Measurements from ENCODE around the gene SCAMP4. TPM values are rescaled to one million over a fixed set of nuclear protein-coding genes. Genes with fewer than 3 reads are reported as not detected.
"Not testable (repeated sequence)": the region's sequence is repeated elsewhere in the genome, so short reads cannot be mapped to it uniquely, and the experiment has no call there.

The SCAMP4 gene
- total and polyA plus RNA-seq, 2 donors (not counting 1 experiment from before 2014, with no cell fraction given) = 16.9 to 29.7 TPM

- TF ChIP-seq EZH2 (IDR thresholded peaks at IDR 0.05; ENCODE audit: low read length, missing control alignments) (no peak), CTCF (conservative IDR thresholded peaks at IDR 0.05 in 1 of 2, IDR thresholded peaks at IDR 0.05 in 1 of 2; ENCODE audit: low read depth in 1 of 2, low read length in 2 of 2) (no peak)
- DNase-seq (ENCODE audit: low read depth in 2 of 2) = no peak
- peak overlapping the region; percentile 42 for H3K9ac ChIP-seq (ENCODE audit: insufficient read depth, low read length)
- peaks cover 45% of the 10 kb centered on the region for H3K79me2 ChIP-seq (ENCODE audit: control insufficient read depth, insufficient read depth, low read length)
- H2AFZ ChIP-seq (ENCODE audit: low read length) = no peak overlapping the region
- H3K4me3 ChIP-seq (replicated peaks in 1 of 4; ENCODE audit: control extremely low read depth in 1 of 4, insufficient read depth in 1 of 4, low read depth in 3 of 4, low read length in 4 of 4) = peak overlapping the region; percentile 77 to 95 (median 89)
- peaks cover 9% of the 10 kb centered on the region for H3K4me1 ChIP-seq (ENCODE audit: control insufficient read depth, extremely low read depth, insufficient read depth, low read length)
- peaks cover 12% of the 10 kb centered on the region for H3K36me3 ChIP-seq (ENCODE audit: control insufficient read depth, insufficient read depth, low read length)
- peak overlapping the region; percentile 98 for H3K27ac ChIP-seq (ENCODE audit: insufficient read depth, low read length)
- peak overlapping the region; percentile 100 for H3K4me2 ChIP-seq (ENCODE audit: extremely low read depth, insufficient read depth, low read length)
- H4K20me1 ChIP-seq (ENCODE audit: control insufficient read depth, extremely low read depth, insufficient read depth, low read length) = no peaks in the 10 kb centered on the region
- H3K9me3 ChIP-seq (ENCODE audit: control insufficient read depth, insufficient read depth, low read depth, low read length) = no peaks in the 10 kb centered on the region
- no peaks in the 10 kb centered on the region for H3K27me3 ChIP-seq (ENCODE audit: control insufficient read depth, insufficient read depth, low read length)
Observed at GRCh38 chr19:1874554-1875185, 30.5 kb upstream of the SCAMP4 start.

- Histone ChIP-seq H3K79me2 (ENCODE audit: control insufficient read depth, insufficient read depth, low read length) (peaks cover 47% of the 10 kb centered on the region), H3K9ac (ENCODE audit: insufficient read depth, low read length) (peak overlapping the region; percentile 96), H3K4me3 (replicated peaks in 1 of 4; ENCODE audit: control extremely low read depth in 1 of 4, insufficient read depth in 1 of 4, low read depth in 3 of 4, low read length in 4 of 4) (peak overlapping the region; percentile 77 to 95 (median 89)), H3K36me3 (ENCODE audit: control insufficient read depth, insufficient read depth, low read length) (peaks cover 12% of the 10 kb centered on the region), H3K27ac (ENCODE audit: insufficient read depth, low read length) (peak overlapping the region; percentile 98), H3K4me2 (ENCODE audit: extremely low read depth, insufficient read depth, low read length) (peak overlapping the region; percentile 100)
- not testable (repeated sequence) for H3K27me3 ChIP-seq (ENCODE audit: control insufficient read depth, insufficient read depth, low read length); H2AFZ ChIP-seq (ENCODE audit: low read length); DNase-seq (ENCODE audit: low read depth in 2 of 2); H3K9me3 ChIP-seq (ENCODE audit: control insufficient read depth, insufficient read depth, low read depth, low read length); H3K4me1 ChIP-seq (ENCODE audit: control insufficient read depth, extremely low read depth, insufficient read depth, low read length); H4K20me1 ChIP-seq (ENCODE audit: control insufficient read depth, extremely low read depth, insufficient read depth, low read length)
Observed at GRCh38 chr19:1875265-1875645, 29.9 kb upstream of the SCAMP4 start.

- no peaks in the 10 kb centered on the region for H3K27me3 ChIP-seq (ENCODE audit: control insufficient read depth, insufficient read depth, low read length)
- H2AFZ ChIP-seq (ENCODE audit: low read length) = peak overlapping the region; percentile 26
- H3K4me1 ChIP-seq (ENCODE audit: control insufficient read depth, extremely low read depth, insufficient read depth, low read length) = peaks cover 9% of the 10 kb centered on the region
- peaks cover 53% of the 10 kb centered on the region for H3K79me2 ChIP-seq (ENCODE audit: control insufficient read depth, insufficient read depth, low read length)
- peak overlapping the region; percentile 100 for H3K4me2 ChIP-seq (ENCODE audit: extremely low read depth, insufficient read depth, low read length)
- peak overlapping the region; percentile 96 for H3K9ac ChIP-seq (ENCODE audit: insufficient read depth, low read length)
- H4K20me1 ChIP-seq (ENCODE audit: control insufficient read depth, extremely low read depth, insufficient read depth, low read length) = no peaks in the 10 kb centered on the region
- peaks cover 15% of the 10 kb centered on the region for H3K36me3 ChIP-seq (ENCODE audit: control insufficient read depth, insufficient read depth, low read length)
- DNase-seq (ENCODE audit: low read depth in 2 of 2) = peak; percentile 86
- peak overlapping the region; percentile 98 for H3K27ac ChIP-seq (ENCODE audit: insufficient read depth, low read length)
- no peak for TF ChIP-seq CTCF (conservative IDR thresholded peaks at IDR 0.05 in 1 of 2, IDR thresholded peaks at IDR 0.05 in 1 of 2; ENCODE audit: low read depth in 1 of 2, low read length in 2 of 2)
- no peak for TF ChIP-seq EZH2 (IDR thresholded peaks at IDR 0.05; ENCODE audit: low read length, missing control alignments)
- H3K4me3 ChIP-seq (replicated peaks in 1 of 4; ENCODE audit: control extremely low read depth in 1 of 4, insufficient read depth in 1 of 4, low read depth in 3 of 4, low read length in 4 of 4) = peak overlapping the region; percentile 77 to 95 (median 89)
- H3K9me3 ChIP-seq (ENCODE audit: control insufficient read depth, insufficient read depth, low read depth, low read length) = no peaks in the 10 kb centered on the region
Observed at GRCh38 chr19:1875646-1876495, 29.3 kb upstream of the SCAMP4 start.

GRCh38 chr19:1876496-1877279, 28.5 kb upstream of the SCAMP4 start:
- Histone ChIP-seq H3K36me3 (ENCODE audit: control insufficient read depth, insufficient read depth, low read length) (peaks cover 12% of the 10 kb centered on the region), H3K4me2 (ENCODE audit: extremely low read depth, insufficient read depth, low read length) (peak overlapping the region; percentile 77), H3K79me2 (ENCODE audit: control insufficient read depth, insufficient read depth, low read length) (peaks cover 52% of the 10 kb centered on the region), H2AFZ (ENCODE audit: low read length) (peak overlapping the region; percentile 26), H3K4me3 (replicated peaks in 1 of 4; ENCODE audit: control extremely low read depth in 1 of 4, insufficient read depth in 1 of 4, low read depth in 3 of 4, low read length in 4 of 4) (peak overlapping the region; percentile 50 to 95 (median 84)), H3K27ac (ENCODE audit: insufficient read depth, low read length) (peak overlapping the region; percentile 98), H3K9ac (ENCODE audit: insufficient read depth, low read length) (peak overlapping the region; percentile 96)
- H3K27me3 ChIP-seq (ENCODE audit: control insufficient read depth, insufficient read depth, low read length); H4K20me1 ChIP-seq (ENCODE audit: control insufficient read depth, extremely low read depth, insufficient read depth, low read length); H3K9me3 ChIP-seq (ENCODE audit: control insufficient read depth, insufficient read depth, low read depth, low read length); H3K4me1 ChIP-seq (ENCODE audit: control insufficient read depth, extremely low read depth, insufficient read depth, low read length); DNase-seq (ENCODE audit: low read depth in 2 of 2): not testable (repeated sequence)

- DNase-seq (ENCODE audit: low read depth in 2 of 2); H3K27ac ChIP-seq (ENCODE audit: insufficient read depth, low read length); H3K9me3 ChIP-seq (ENCODE audit: control insufficient read depth, insufficient read depth, low read depth, low read length); H3K9ac ChIP-seq (ENCODE audit: insufficient read depth, low read length); H3K4me3 ChIP-seq (replicated peaks in 1 of 4; ENCODE audit: control extremely low read depth in 1 of 4, insufficient read depth in 1 of 4, low read depth in 3 of 4, low read length in 4 of 4); H3K27me3 ChIP-seq (ENCODE audit: control insufficient read depth, insufficient read depth, low read length); H4K20me1 ChIP-seq (ENCODE audit: control insufficient read depth, extremely low read depth, insufficient read depth, low read length); H3K4me1 ChIP-seq (ENCODE audit: control insufficient read depth, extremely low read depth, insufficient read depth, low read length); H2AFZ ChIP-seq (ENCODE audit: low read length); H3K4me2 ChIP-seq (ENCODE audit: extremely low read depth, insufficient read depth, low read length): not testable (repeated sequence)
- Histone ChIP-seq H3K79me2 (ENCODE audit: control insufficient read depth, insufficient read depth, low read length) (peaks cover 54% of the 10 kb centered on the region), H3K36me3 (ENCODE audit: control insufficient read depth, insufficient read depth, low read length) (peaks cover 12% of the 10 kb centered on the region)
Observed at GRCh38 chr19:1877280-1877660, 27.9 kb upstream of the SCAMP4 start.

Data from fibroblast of lung (primary cell).